Measurements from ENCODE around the gene ABHD18.
"Not testable (repeated sequence)": the region's sequence is repeated elsewhere in the genome, so short reads cannot be mapped to it uniquely, and the experiment has no call there.

Gene ABHD18

GRCh38 chr4:127965803-127966175, 583 bp downstream of the ABHD18 start:
- Histone ChIP-seq H3K4me1 (peaks cover 5% of the 10 kb centered on the region), H3K36me3 (no peaks in the 10 kb centered on the region), H3K9me3 (no peaks in the 10 kb centered on the region), H3K27me3 (no peaks in the 10 kb centered on the region), H3K4me3 (ENCODE audit: low read depth, low read length) (peak overlapping the region; percentile 98)
- no peak for TF ChIP-seq CTCF (IDR thresholded peaks at IDR 0.05; ENCODE audit: low read depth, low read length)
- peak; percentile 57 for DNase-seq

- Histone ChIP-seq H3K27me3 (no peaks in the 10 kb centered on the region), H3K36me3 (no peaks in the 10 kb centered on the region), H3K9me3 (no peaks in the 10 kb centered on the region), H3K4me1 (peaks cover 5% of the 10 kb centered on the region), H3K4me3 (ENCODE audit: low read depth, low read length) (no peak overlapping the region)
- no peak for DNase-seq
- TF ChIP-seq CTCF (IDR thresholded peaks at IDR 0.05; ENCODE audit: low read depth, low read length), result no peak
Observed at GRCh38 chr4:127967141-127967775, 2.1 kb downstream of the ABHD18 start.

- no peak for TF ChIP-seq CTCF (IDR thresholded peaks at IDR 0.05; ENCODE audit: low read depth, low read length)
- no peaks in the 10 kb centered on the region for H3K9me3 ChIP-seq
- H3K27me3 ChIP-seq, result no peaks in the 10 kb centered on the region
- peaks cover 5% of the 10 kb centered on the region for H3K4me1 ChIP-seq
- H3K4me3 ChIP-seq (ENCODE audit: low read depth, low read length), result no peak overlapping the region
- H3K36me3 ChIP-seq, result no peaks in the 10 kb centered on the region
- no peak for DNase-seq
Observed at GRCh38 chr4:127968586-127968985, 3.4 kb downstream of the ABHD18 start.

- H3K27me3 ChIP-seq; H3K4me1 ChIP-seq; DNase-seq; H3K4me3 ChIP-seq (ENCODE audit: low read depth, low read length); H3K9me3 ChIP-seq; H3K36me3 ChIP-seq: not testable (repeated sequence)
Observed at GRCh38 chr4:127970925-127971324, 5.7 kb downstream of the ABHD18 start.

- no peak for TF ChIP-seq CTCF (IDR thresholded peaks at IDR 0.05; ENCODE audit: low read depth, low read length)
- DNase-seq, result no peak
- Histone ChIP-seq H3K4me3 (ENCODE audit: low read depth, low read length) (no peak overlapping the region), H3K4me1 (no peaks in the 10 kb centered on the region), H3K27me3 (no peaks in the 10 kb centered on the region), H3K36me3 (no peaks in the 10 kb centered on the region), H3K9me3 (no peaks in the 10 kb centered on the region)
Observed at GRCh38 chr4:127975121-127975770, 10.0 kb downstream of the ABHD18 start.

GRCh38 chr4:127978930-127979329, 13.7 kb downstream of the ABHD18 start:
- H3K9me3 ChIP-seq, result no peaks in the 10 kb centered on the region
- no peaks in the 10 kb centered on the region for H3K27me3 ChIP-seq
- DNase-seq, result no peak
- no peak overlapping the region for H3K4me3 ChIP-seq (ENCODE audit: low read depth, low read length)
- H3K36me3 ChIP-seq, result no peaks in the 10 kb centered on the region
- TF ChIP-seq CTCF (IDR thresholded peaks at IDR 0.05; ENCODE audit: low read depth, low read length), result no peak
- no peaks in the 10 kb centered on the region for H3K4me1 ChIP-seq
